Fibroblast of skin of right quadriceps (primary cell): ENCODE measurements around the gene PARP15.
"Not testable (repeated sequence)": the region's sequence is repeated elsewhere in the genome, so short reads cannot be mapped to it uniquely, and the experiment has no call there.

Source experiments
- DNase-seq: peaks from one replicate; pipeline ENCODE4 v3.0.0-alpha.2; 2013

The PARP15 gene

GRCh38 chr3:122577409-122578031, at the start of gene PARP15:
TSS of gene PARP15 (plus strand) at chr3:122577650. CDS start at chr3:122577668, 18 bp downstream.
- DNase-seq: peak; percentile 11

GRCh38 chr3:122530164-122530563, 47.3 kb upstream of the PARP15 start:
- no peak for DNase-seq

GRCh38 chr3:122533480-122533879, 44.0 kb upstream of the PARP15 start:
- no peak for DNase-seq

GRCh38 chr3:122533931-122534334, 43.5 kb upstream of the PARP15 start:
- peak; percentile 69 for DNase-seq

GRCh38 chr3:122535964-122536631, 41.4 kb upstream of the PARP15 start:
- no peak for DNase-seq

- DNase-seq: no peak
These were observed 40.8 kb upstream of the PARP15 start for GRCh38 chr3:122536632-122537001.

- no peak for DNase-seq
These were observed 38.4 kb upstream of the PARP15 start for GRCh38 chr3:122538956-122539490.

GRCh38 chr3:122546151-122546550, 31.3 kb upstream of the PARP15 start:
- no peak for DNase-seq

- no peak for DNase-seq
These were observed 29.4 kb upstream of the PARP15 start for GRCh38 chr3:122548076-122548475.

- DNase-seq: no peak
These were observed 28.8 kb upstream of the PARP15 start for GRCh38 chr3:122548619-122549018.

GRCh38 chr3:122553171-122553570, 24.3 kb upstream of the PARP15 start:
- DNase-seq: no peak

- DNase-seq: peak; percentile 26
These were observed 22.0 kb upstream of the PARP15 start for GRCh38 chr3:122555275-122556071.

GRCh38 chr3:122557356-122557755, 20.1 kb upstream of the PARP15 start:
- no peak for DNase-seq

GRCh38 chr3:122558605-122559004, 18.8 kb upstream of the PARP15 start:
- DNase-seq: no peak

GRCh38 chr3:122559906-122560305, 17.5 kb upstream of the PARP15 start:
- no peak for DNase-seq

- DNase-seq: peak; percentile 58
These were observed 16.8 kb upstream of the PARP15 start for GRCh38 chr3:122560680-122561079.

- no peak for DNase-seq
These were observed 14.3 kb upstream of the PARP15 start for GRCh38 chr3:122562923-122563716.

- peak; percentile 10 for DNase-seq
These were observed 13.8 kb upstream of the PARP15 start for GRCh38 chr3:122563717-122564025.

- DNase-seq: peak; percentile 75
These were observed 13.1 kb upstream of the PARP15 start, which contains the start of the genes DTX3L and PARP9 for GRCh38 chr3:122564155-122564912. TSS of gene DTX3L (plus strand) at chr3:122564338. CDS start at chr3:122564427, 89 bp downstream. TSS of gene PARP9 (minus strand) at chr3:122564300. CDS start at chr3:122559620, 4,680 bp downstream.

GRCh38 chr3:122568131-122568530, 9.3 kb upstream of the PARP15 start:
- DNase-seq: not testable (repeated sequence)

GRCh38 chr3:122568755-122569154, 8.7 kb upstream of the PARP15 start:
- no peak for DNase-seq

GRCh38 chr3:122572940-122573412, 4.5 kb upstream of the PARP15 start:
- DNase-seq: peak; percentile 47
